HepG2 (cell line): Measurements from ENCODE around the gene BLID. TPM values are rescaled to one million over a fixed set of nuclear protein-coding genes. Genes with fewer than 3 reads are reported as not detected.

Experiments
- MXD1 ChIP-seq: sonication (generic); formaldehyde crosslinking; IDR thresholded peaks from 2 replicates; pipeline ENCODE4 v1.4.0; 2020; ENCODE audit warnings: mild to moderate bottlenecking, missing genetic modification reagents
- RBFOX2 ChIP-seq: fragments of 200-400 bp; formaldehyde crosslinking; IDR thresholded peaks from 2 replicates; pipeline ENCODE4 v1.6.1; 2017; ENCODE audit warnings: low read depth, mild to moderate bottlenecking, low read length
- RFX5 ChIP-seq: IDR thresholded peaks from 2 replicates; pipeline ENCODE4 v1.6.1; 2011; ENCODE audit warnings: low read depth, low read length, improper control_type of control experiment
- SOX13 ChIP-seq, 3 experiments: fragments of 450-650 bp in 1 of 3; sonication (generic) in 1 of 3; formaldehyde crosslinking in 1 of 3; IDR thresholded peaks in 2 of 3; conservative IDR thresholded peaks in 1 of 3; 2 replicates each; pipeline versions ENCODE4 v1.5.0 to v1.6.1; 2016 to 2020; ENCODE audit warnings: antibody characterized with exemption in 1 of 3, mild to moderate bottlenecking in 1 of 3, missing compliant biosample characterization in 1 of 3, missing genetic modification reagents in 1 of 3, moderate library complexity in 1 of 3
- ZMAT3 ChIP-seq: sonication (generic); formaldehyde crosslinking; conservative IDR thresholded peaks from 2 replicates; pipeline ENCODE4 v1.7.0; 2021; ENCODE audit warnings: missing genetic modification reagents
- polyA plus RNA-seq, 8 experiments: library from polyadenylated mRNA; depleted of rRNA in 3 of 8; stranded (reverse) in 7 of 8; unstranded in 1 of 8; fragments of >200 nt; fragmentation: Illumina TruSeq in 4 of 8; extraction: Trizol in 4 of 8; gene quantifications; 2 replicates each; pipeline versions ENCODE4 v1.2.1 to v1.2.3, GENCODE V29; 2011 to 2016; ENCODE audit warnings: low read depth in 4 of 8, missing spikeins in 1 of 8, mixed read lengths in 1 of 8; ENCODE audit not compliant: insufficient read depth in 1 of 8
- total RNA-seq, 5 experiments: library from RNA; depleted of rRNA; stranded (reverse); fragments of >200 nt; fragmentation: Illumina TruSeq; extraction: Trizol; gene quantifications; 2 replicates each; pipeline ENCODE4 v1.2.3, GENCODE V29; 2016; ENCODE audit warnings: low read depth in 1 of 5
- TF ChIP-seq, protein P1 (sequence below), 2 experiments: fragments of 450-650 bp in 1 of 2; sonication (generic) in 1 of 2; formaldehyde crosslinking in 1 of 2; IDR thresholded peaks; 2 replicates each; pipeline versions ENCODE4 v1.6.1 to v1.8.0; 2016 to 2022; ENCODE audit warnings: antibody characterized with exemption in 1 of 2, mild to moderate bottlenecking in 1 of 2, missing genetic modification reagents in 1 of 2

The BLID gene
- total and polyA plus RNA-seq, 2 of the 13 experiments (the other 11 are each of a cell fraction or from before 2014, with no cell fraction given): not detected

GRCh38 chr11:122138744-122139594 is 23.0 kb upstream of the BLID start (continued):
- TF ChIP-seq, protein P1, sequence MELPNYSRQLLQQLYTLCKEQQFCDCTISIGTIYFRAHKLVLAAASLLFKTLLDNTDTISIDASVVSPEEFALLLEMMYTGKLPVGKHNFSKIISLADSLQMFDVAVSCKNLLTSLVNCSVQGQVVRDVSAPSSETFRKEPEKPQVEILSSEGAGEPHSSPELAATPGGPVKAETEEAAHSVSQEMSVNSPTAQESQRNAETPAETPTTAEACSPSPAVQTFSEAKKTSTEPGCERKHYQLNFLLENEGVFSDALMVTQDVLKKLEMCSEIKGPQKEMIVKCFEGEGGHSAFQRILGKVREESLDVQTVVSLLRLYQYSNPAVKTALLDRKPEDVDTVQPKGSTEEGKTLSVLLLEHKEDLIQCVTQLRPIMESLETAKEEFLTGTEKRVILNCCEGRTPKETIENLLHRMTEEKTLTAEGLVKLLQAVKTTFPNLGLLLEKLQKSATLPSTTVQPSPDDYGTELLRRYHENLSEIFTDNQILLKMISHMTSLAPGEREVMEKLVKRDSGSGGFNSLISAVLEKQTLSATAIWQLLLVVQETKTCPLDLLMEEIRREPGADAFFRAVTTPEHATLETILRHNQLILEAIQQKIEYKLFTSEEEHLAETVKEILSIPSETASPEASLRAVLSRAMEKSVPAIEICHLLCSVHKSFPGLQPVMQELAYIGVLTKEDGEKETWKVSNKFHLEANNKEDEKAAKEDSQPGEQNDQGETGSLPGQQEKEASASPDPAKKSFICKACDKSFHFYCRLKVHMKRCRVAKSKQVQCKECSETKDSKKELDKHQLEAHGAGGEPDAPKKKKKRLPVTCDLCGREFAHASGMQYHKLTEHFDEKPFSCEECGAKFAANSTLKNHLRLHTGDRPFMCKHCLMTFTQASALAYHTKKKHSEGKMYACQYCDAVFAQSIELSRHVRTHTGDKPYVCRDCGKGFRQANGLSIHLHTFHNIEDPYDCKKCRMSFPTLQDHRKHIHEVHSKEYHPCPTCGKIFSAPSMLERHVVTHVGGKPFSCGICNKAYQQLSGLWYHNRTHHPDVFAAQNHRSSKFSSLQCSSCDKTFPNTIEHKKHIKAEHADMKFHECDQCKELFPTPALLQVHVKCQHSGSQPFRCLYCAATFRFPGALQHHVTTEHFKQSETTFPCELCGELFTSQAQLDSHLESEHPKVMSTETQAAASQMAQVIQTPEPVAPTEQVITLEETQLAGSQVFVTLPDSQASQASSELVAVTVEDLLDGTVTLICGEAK (IDR thresholded peaks at IDR 0.05): no peak
- TF ChIP-seq, protein P1 (CRISPR knock-in tag; IDR thresholded peaks at IDR 0.05): no peak
- no peak for TF ChIP-seq RBFOX2
- no peak for TF ChIP-seq ZMAT3
- TF ChIP-seq MXD1 (CRISPR knock-in tag): no peak
- no peak for TF ChIP-seq RFX5
- no peak for TF ChIP-seq SOX13 (IDR thresholded peaks at IDR 0.05)
- TF ChIP-seq SOX13 (CRISPR knock-in tag; conservative IDR thresholded peaks at IDR 0.05 in 1 of 2, IDR thresholded peaks at IDR 0.05 in 1 of 2): no peak
